ENCODE measurements around the gene WWOX.

- TF ChIP-seq EZH2 (IDR thresholded peaks at IDR 0.05; ENCODE audit: insufficient read depth, low read length): no peak
- TF ChIP-seq CTCF (IDR thresholded peaks at IDR 0.05; ENCODE audit: insufficient read depth, low read depth, low read length): no peak
Measured at GRCh38 chr16:78476615-78477014, 377.2 kb downstream of the WWOX start.
